GM19438 (cell line): Measurements from ENCODE around the gene EIF2S1.

Experiments used
- ATAC-seq: cut with Tn5 transposase; IDR thresholded peaks from one replicate; pipeline ENCODE4 v1.9.1; 2021; ENCODE audit warnings: low read depth; ENCODE audit not compliant: unreplicated experiment

EIF2S1 gene

DNA sequence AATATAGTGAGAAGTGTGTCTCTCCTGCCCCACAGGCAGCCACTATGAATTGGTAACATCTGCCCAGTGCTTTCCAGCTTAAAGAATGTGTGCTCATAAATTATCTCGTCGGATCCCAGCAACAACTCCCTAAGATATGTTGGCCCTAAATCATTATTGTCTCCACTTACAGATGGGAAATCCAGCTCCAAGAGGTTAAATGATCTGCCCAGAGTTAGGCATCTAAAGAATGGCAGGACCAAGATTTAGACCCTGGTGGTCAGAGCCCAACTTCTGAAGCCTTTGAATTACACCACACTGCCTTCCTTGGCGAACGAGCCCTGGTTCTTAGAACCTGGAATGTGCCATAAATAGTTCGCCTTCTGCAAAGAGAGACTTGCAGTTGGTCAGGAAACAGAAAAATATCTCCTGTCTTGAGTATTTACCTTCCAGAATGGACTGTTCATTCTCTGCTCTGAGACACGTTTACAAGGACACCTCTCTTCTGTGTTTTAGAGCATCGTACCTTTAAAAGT is 72.0 kb downstream of the EIF2S1 start:
- no peak for ATAC-seq

DNA sequence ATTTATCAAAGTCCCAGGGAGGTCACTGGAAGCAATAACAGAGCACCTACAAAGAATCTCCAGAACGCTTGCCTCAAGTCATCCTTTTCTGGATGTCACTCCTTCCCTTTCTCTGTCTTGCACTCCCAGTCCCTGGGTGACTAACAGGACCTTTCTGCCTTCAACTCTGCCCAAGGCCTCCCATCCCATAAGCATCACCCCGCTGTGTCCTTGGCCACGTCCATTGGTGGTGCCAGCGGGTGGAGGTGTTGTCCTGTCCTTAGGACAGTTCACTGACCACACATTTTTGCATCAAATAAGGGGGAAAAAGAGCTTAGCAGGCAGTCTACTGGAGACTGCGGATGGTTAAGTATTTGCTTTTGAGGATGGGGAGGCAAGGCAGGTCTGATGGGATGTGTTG is 75.5 kb downstream of the EIF2S1 start:
- no peak for ATAC-seq
